K562 (cell line): ENCODE data around the gene PNPLA8. TPM values are rescaled to one million over a fixed set of nuclear protein-coding genes. Genes with fewer than 3 reads are reported as not detected.

Experiments used
- CBX5 ChIP-seq: IDR thresholded peaks from 2 replicates; pipeline ENCODE4 v1.6.1; 2014; ENCODE audit warnings: low read depth, borderline replicate concordance
- DPF2 ChIP-seq: fragments of 450-650 bp; IDR thresholded peaks from 2 replicates; pipeline ENCODE4 v1.6.1; 2016
- MAFF ChIP-seq: IDR thresholded peaks from 2 replicates; pipeline ENCODE4 v1.6.1; 2012; ENCODE audit warnings: low read length, improper control_type of control experiment
- NCOA1 ChIP-seq: fragments of 450-650 bp; IDR thresholded peaks from 2 replicates; pipeline ENCODE4 v1.6.1; 2016; ENCODE audit warnings: low read depth
- POLR3G ChIP-seq: IDR thresholded peaks from 2 replicates; pipeline ENCODE4 v1.6.1; 2011; ENCODE audit not compliant: insufficient read length, insufficient replicate concordance; ENCODE audit errors: extremely low read depth
- SMARCB1 ChIP-seq: IDR thresholded peaks from 2 replicates; pipeline ENCODE4 v1.6.1; 2011; ENCODE audit warnings: improper control_type of control experiment, low read depth; ENCODE audit not compliant: insufficient read length
- TEAD1 ChIP-seq, 2 experiments: fragments of 450-650 bp in 1 of 2; sonication (generic) in 1 of 2; formaldehyde crosslinking; IDR thresholded peaks; 2 replicates each; pipeline versions ENCODE4 v1.4.0 to v1.8.0; 2020 to 2022; ENCODE audit warnings: mild to moderate bottlenecking in 2 of 2, missing genetic modification reagents in 1 of 2
- ZNF224 ChIP-seq: sonication (generic); formaldehyde crosslinking; IDR thresholded peaks from 2 replicates; pipeline ENCODE4 v1.8.0; 2022; ENCODE audit warnings: mild to moderate bottlenecking, missing genetic modification reagents
- ZNF512 ChIP-seq: IDR thresholded peaks from 2 replicates; pipeline ENCODE4 v1.6.1; 2016; ENCODE audit warnings: missing genetic modification characterization, missing compliant biosample characterization
- polyA plus RNA-seq, 8 experiments: library from polyadenylated mRNA; depleted of rRNA in 4 of 8; stranded (reverse) in 5 of 8; unstranded in 3 of 8; fragments of >200 nt; fragmentation: Nextera tagmentation in 2 of 8; fragmentation: Illumina TruSeq in 1 of 8; extraction: Ambion mirVana in 2 of 8; extraction: Trizol in 1 of 8; gene quantifications; 2 replicates each; pipeline versions ENCODE4 v1.2.1 to v1.2.3, GENCODE V29; 2011 to 2014; ENCODE audit warnings: inconsistent platforms in 1 of 8, missing spikeins in 1 of 8
- total RNA-seq, 7 experiments: library from RNA; depleted of rRNA in 6 of 7; stranded (reverse); fragments of >200 nt in 6 of 7; fragmentation: Illumina TruSeq in 2 of 7; extraction: Trizol in 2 of 7; gene quantifications; 2 replicates each; pipeline versions ENCODE4 v1.2.1 to v1.2.3, GENCODE V29; 2011 to 2021; ENCODE audit warnings: low replicate concordance in 1 of 7
- TF ChIP-seq, protein P1 (sequence below): fragments of 450-650 bp; IDR thresholded peaks from 2 replicates; pipeline ENCODE4 v1.6.1; 2016; ENCODE audit warnings: mild to moderate bottlenecking, moderate library complexity
- TF ChIP-seq, protein P2 (sequence below): fragments of 450-650 bp; IDR thresholded peaks from one replicate; pipeline ENCODE4 v1.6.1; 2018; ENCODE audit warnings: mild to moderate bottlenecking, moderate library complexity; ENCODE audit not compliant: partially characterized antibody

PNPLA8 gene
- total and polyA plus RNA-seq, 9 of the 15 experiments (the other 6 are each of a cell fraction or from before 2014, with no cell fraction given) = 12.8 to 27.6 (median 16.3) TPM

DNA sequence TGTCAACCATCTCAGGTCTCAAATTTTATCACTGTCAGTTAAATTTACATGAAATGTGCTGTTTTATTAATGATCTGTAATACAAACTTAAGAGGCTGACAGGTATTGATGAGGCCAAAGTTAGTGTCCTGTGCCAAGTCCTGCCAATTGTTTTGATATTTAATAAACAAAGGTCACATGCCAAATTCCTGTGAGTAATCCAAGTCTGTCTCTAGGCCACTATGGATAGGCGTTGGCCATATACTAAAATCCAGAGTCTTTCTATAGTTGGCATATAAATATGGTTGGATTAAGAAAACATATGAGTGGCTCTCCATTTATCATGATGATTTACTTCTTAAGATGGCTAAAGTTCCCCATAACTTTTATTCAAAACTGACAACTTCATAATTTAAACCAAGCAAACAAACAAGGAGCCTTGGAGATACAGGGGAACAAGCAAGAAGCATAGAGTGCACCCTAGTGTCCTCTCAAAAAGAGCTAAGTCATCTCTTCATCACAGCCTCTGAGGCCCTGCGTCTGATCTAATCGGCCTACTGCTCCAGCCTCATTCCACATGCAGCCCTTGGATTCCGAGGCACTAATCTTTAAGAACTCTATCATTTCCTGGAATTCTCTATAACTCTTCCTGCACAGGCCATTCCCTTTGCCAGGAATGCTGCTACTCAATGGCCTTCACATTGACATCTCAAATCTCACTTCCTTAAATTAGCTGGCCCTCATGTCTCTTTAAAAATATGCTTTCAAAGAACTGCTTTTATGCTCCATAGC, 37.0 kb downstream of the PNPLA8 start (continued):
- peak; percentile 77 for TF ChIP-seq DPF2
- TF ChIP-seq, protein P1, sequence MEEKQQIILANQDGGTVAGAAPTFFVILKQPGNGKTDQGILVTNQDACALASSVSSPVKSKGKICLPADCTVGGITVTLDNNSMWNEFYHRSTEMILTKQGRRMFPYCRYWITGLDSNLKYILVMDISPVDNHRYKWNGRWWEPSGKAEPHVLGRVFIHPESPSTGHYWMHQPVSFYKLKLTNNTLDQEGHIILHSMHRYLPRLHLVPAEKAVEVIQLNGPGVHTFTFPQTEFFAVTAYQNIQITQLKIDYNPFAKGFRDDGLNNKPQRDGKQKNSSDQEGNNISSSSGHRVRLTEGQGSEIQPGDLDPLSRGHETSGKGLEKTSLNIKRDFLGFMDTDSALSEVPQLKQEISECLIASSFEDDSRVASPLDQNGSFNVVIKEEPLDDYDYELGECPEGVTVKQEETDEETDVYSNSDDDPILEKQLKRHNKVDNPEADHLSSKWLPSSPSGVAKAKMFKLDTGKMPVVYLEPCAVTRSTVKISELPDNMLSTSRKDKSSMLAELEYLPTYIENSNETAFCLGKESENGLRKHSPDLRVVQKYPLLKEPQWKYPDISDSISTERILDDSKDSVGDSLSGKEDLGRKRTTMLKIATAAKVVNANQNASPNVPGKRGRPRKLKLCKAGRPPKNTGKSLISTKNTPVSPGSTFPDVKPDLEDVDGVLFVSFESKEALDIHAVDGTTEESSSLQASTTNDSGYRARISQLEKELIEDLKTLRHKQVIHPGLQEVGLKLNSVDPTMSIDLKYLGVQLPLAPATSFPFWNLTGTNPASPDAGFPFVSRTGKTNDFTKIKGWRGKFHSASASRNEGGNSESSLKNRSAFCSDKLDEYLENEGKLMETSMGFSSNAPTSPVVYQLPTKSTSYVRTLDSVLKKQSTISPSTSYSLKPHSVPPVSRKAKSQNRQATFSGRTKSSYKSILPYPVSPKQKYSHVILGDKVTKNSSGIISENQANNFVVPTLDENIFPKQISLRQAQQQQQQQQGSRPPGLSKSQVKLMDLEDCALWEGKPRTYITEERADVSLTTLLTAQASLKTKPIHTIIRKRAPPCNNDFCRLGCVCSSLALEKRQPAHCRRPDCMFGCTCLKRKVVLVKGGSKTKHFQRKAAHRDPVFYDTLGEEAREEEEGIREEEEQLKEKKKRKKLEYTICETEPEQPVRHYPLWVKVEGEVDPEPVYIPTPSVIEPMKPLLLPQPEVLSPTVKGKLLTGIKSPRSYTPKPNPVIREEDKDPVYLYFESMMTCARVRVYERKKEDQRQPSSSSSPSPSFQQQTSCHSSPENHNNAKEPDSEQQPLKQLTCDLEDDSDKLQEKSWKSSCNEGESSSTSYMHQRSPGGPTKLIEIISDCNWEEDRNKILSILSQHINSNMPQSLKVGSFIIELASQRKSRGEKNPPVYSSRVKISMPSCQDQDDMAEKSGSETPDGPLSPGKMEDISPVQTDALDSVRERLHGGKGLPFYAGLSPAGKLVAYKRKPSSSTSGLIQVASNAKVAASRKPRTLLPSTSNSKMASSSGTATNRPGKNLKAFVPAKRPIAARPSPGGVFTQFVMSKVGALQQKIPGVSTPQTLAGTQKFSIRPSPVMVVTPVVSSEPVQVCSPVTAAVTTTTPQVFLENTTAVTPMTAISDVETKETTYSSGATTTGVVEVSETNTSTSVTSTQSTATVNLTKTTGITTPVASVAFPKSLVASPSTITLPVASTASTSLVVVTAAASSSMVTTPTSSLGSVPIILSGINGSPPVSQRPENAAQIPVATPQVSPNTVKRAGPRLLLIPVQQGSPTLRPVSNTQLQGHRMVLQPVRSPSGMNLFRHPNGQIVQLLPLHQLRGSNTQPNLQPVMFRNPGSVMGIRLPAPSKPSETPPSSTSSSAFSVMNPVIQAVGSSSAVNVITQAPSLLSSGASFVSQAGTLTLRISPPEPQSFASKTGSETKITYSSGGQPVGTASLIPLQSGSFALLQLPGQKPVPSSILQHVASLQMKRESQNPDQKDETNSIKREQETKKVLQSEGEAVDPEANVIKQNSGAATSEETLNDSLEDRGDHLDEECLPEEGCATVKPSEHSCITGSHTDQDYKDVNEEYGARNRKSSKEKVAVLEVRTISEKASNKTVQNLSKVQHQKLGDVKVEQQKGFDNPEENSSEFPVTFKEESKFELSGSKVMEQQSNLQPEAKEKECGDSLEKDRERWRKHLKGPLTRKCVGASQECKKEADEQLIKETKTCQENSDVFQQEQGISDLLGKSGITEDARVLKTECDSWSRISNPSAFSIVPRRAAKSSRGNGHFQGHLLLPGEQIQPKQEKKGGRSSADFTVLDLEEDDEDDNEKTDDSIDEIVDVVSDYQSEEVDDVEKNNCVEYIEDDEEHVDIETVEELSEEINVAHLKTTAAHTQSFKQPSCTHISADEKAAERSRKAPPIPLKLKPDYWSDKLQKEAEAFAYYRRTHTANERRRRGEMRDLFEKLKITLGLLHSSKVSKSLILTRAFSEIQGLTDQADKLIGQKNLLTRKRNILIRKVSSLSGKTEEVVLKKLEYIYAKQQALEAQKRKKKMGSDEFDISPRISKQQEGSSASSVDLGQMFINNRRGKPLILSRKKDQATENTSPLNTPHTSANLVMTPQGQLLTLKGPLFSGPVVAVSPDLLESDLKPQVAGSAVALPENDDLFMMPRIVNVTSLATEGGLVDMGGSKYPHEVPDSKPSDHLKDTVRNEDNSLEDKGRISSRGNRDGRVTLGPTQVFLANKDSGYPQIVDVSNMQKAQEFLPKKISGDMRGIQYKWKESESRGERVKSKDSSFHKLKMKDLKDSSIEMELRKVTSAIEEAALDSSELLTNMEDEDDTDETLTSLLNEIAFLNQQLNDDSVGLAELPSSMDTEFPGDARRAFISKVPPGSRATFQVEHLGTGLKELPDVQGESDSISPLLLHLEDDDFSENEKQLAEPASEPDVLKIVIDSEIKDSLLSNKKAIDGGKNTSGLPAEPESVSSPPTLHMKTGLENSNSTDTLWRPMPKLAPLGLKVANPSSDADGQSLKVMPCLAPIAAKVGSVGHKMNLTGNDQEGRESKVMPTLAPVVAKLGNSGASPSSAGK = peak; percentile 54
- peak; percentile 88 for TF ChIP-seq MAFF
- TF ChIP-seq NCOA1 = no peak
- TF ChIP-seq SMARCB1 = peak; percentile 46
- TF ChIP-seq ZNF512 = no peak
- no peak for TF ChIP-seq POLR3G
- 0 out of 4 replicates have a peak, but pooled peaks of 1 of the 2 experiments have one; percentile 21 for TF ChIP-seq TEAD1 (CRISPR knock-in tag; IDR thresholded peaks at IDR 0.05)
- TF ChIP-seq ZNF224 = no peak
- TF ChIP-seq, protein P2, sequence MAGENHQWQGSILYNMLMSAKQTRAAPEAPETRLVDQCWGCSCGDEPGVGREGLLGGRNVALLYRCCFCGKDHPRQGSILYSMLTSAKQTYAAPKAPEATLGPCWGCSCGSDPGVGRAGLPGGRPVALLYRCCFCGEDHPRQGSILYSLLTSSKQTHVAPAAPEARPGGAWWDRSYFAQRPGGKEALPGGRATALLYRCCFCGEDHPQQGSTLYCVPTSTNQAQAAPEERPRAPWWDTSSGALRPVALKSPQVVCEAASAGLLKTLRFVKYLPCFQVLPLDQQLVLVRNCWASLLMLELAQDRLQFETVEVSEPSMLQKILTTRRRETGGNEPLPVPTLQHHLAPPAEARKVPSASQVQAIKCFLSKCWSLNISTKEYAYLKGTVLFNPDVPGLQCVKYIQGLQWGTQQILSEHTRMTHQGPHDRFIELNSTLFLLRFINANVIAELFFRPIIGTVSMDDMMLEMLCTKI = no peak
- TF ChIP-seq CBX5 = no peak
